RWPE2 (cell line): Measurements from ENCODE around the gene C1orf56.
A peak's percentile ranks its signal among the peaks of the same experiment; 100 is the strongest.

Source experiments
- ATAC-seq: fragments of 200-7000 bp; cut with Tn5 transposase; 3 replicates; pipeline ENCODE4 v1.9.1; 2021; ENCODE audit warnings: low read depth
- DNase-seq: peaks from one replicate; pipeline ENCODE4 v3.0.0-alpha.2; 2020; ENCODE audit warnings: low spot score
- H3K27ac ChIP-seq: fragments of 450-650 bp; 2 replicates; pipeline ENCODE4 v1.5.1; 2017; ENCODE audit warnings: mild to moderate bottlenecking; ENCODE audit not compliant: poor library complexity, severe bottlenecking
- H3K27me3 ChIP-seq: fragments of 250-450 bp; sonication (Bioruptor Pico); 2 replicates; pipeline ENCODE4 v1.5.1; 2021; ENCODE audit warnings: mild to moderate bottlenecking, moderate library complexity; ENCODE audit not compliant: insufficient read depth, poor library complexity, severe bottlenecking
- H3K36me3 ChIP-seq: fragments of 250-450 bp; sonication (Bioruptor Pico); 2 replicates; pipeline ENCODE4 v1.5.1; 2020; ENCODE audit warnings: low read depth, mild to moderate bottlenecking, moderate library complexity
- H3K4me1 ChIP-seq: fragments of 250-450 bp; sonication (Bioruptor Pico); 2 replicates; pipeline ENCODE4 v1.5.1; 2021; ENCODE audit warnings: mild to moderate bottlenecking, moderate library complexity; ENCODE audit not compliant: insufficient read depth, poor library complexity, severe bottlenecking
- H3K4me3 ChIP-seq: fragments of 250-450 bp; sonication (Bioruptor Pico); 2 replicates; pipeline ENCODE4 v1.5.1; 2021; ENCODE audit warnings: mild to moderate bottlenecking, moderate library complexity; ENCODE audit not compliant: severe bottlenecking
- H3K9me3 ChIP-seq: fragments of 250-450 bp; sonication (Bioruptor Pico); 2 replicates; pipeline ENCODE4 v1.5.1; 2021; ENCODE audit warnings: mild to moderate bottlenecking, moderate library complexity; ENCODE audit not compliant: severe bottlenecking
- CTCF ChIP-seq: fragments of 450-650 bp; IDR thresholded peaks from one replicate; pipeline ENCODE4 v1.5.1; 2017; ENCODE audit warnings: mild to moderate bottlenecking, moderate library complexity; ENCODE audit not compliant: poor library complexity, severe bottlenecking

C1orf56 gene

GRCh38 chr1:151009206-151009587 lies 38.4 kb upstream of the C1orf56 start:
- DNase-seq (no peak), ATAC-seq (no peak)
- no peaks in the 10 kb centered on the region for H3K9me3 ChIP-seq
- peaks cover 15% of the 10 kb centered on the region for H3K4me1 ChIP-seq
- H3K27ac ChIP-seq = peak overlapping the region; percentile 75
- no peaks in the 10 kb centered on the region; the same call in 1 of the 2 replicates for H3K36me3 ChIP-seq
- H3K27me3 ChIP-seq = no peaks in the 10 kb centered on the region
- no peak for TF ChIP-seq CTCF
- peak overlapping the region; percentile 61 for H3K4me3 ChIP-seq

GRCh38 chr1:151009674-151010345 lies 37.7 kb upstream of the C1orf56 start:
- no peak for TF ChIP-seq CTCF
- no peak overlapping the region for H3K4me3 ChIP-seq
- ATAC-seq (no peak), DNase-seq (no peak)
- H3K27ac ChIP-seq = no peak overlapping the region
- H3K9me3 ChIP-seq = no peaks in the 10 kb centered on the region
- H3K36me3 ChIP-seq = no peaks in the 10 kb centered on the region; the same call in 1 of the 2 replicates
- no peaks in the 10 kb centered on the region for H3K27me3 ChIP-seq
- H3K4me1 ChIP-seq = peaks cover 11% of the 10 kb centered on the region

- Histone ChIP-seq H3K9me3 (no peaks in the 10 kb centered on the region), H3K4me3 (no peak overlapping the region), H3K27ac (no peak overlapping the region), H3K27me3 (no peaks in the 10 kb centered on the region), H3K4me1 (peaks cover 7% of the 10 kb centered on the region), H3K36me3 (no peaks in the 10 kb centered on the region; the same call in 1 of the 2 replicates)
- TF ChIP-seq CTCF = no peak
- ATAC-seq (no peak), DNase-seq (no peak)
Observed at GRCh38 chr1:151010346-151010726, 37.2 kb upstream of the C1orf56 start.

DNA sequence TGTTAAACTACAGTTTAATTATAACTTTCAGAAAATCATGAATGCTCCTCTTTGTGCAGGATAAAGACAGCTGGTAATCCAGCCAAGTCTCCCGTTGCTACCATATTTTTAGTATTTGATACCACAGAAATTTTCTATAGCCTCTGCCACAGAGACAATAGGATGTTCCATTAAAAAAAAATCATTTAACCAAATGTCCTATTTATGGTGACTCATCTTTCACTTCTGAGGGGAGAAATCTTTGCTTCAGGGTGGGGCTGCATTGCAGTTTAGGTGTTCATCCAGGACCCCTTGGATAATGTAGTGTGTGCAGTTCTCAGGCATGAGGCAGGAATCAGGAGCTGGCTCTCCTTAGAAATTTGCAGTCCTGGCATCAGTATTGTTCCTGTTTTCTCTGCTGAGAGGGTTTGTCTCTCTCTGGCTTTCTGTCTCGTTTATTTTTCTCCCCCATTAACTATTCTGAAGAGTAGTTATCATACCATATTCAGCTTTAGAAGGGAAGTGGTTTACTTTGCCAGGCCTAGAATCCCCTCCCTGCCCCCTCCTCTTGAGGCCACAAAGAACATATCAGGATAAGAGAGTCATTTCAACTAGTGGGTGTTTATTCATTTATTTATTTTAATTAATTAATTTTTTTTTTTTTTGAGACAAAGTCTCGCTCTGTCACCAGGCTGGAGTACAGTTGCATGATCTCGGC lies 36.2 kb upstream of the C1orf56 start:
- H3K4me1 ChIP-seq = peaks cover 7% of the 10 kb centered on the region
- no peak for TF ChIP-seq CTCF
- H3K27me3 ChIP-seq = no peaks in the 10 kb centered on the region
- H3K27ac ChIP-seq = no peak overlapping the region
- H3K4me3 ChIP-seq = no peak overlapping the region
- no peak for ATAC-seq
- H3K9me3 ChIP-seq = no peaks in the 10 kb centered on the region
- no peak for DNase-seq
- no peaks in the 10 kb centered on the region; the same call in 1 of the 2 replicates for H3K36me3 ChIP-seq
